ENCODE data around the gene RBM7. TPM values are rescaled to one million over a fixed set of nuclear protein-coding genes. Genes with fewer than 3 reads are reported as not detected.

The RBM7 gene
- total and polyA plus RNA-seq, 2 of the 13 experiments (the other 11 are each of a cell fraction or from before 2014, with no cell fraction given) = 30.5 to 32.3 TPM

DNA sequence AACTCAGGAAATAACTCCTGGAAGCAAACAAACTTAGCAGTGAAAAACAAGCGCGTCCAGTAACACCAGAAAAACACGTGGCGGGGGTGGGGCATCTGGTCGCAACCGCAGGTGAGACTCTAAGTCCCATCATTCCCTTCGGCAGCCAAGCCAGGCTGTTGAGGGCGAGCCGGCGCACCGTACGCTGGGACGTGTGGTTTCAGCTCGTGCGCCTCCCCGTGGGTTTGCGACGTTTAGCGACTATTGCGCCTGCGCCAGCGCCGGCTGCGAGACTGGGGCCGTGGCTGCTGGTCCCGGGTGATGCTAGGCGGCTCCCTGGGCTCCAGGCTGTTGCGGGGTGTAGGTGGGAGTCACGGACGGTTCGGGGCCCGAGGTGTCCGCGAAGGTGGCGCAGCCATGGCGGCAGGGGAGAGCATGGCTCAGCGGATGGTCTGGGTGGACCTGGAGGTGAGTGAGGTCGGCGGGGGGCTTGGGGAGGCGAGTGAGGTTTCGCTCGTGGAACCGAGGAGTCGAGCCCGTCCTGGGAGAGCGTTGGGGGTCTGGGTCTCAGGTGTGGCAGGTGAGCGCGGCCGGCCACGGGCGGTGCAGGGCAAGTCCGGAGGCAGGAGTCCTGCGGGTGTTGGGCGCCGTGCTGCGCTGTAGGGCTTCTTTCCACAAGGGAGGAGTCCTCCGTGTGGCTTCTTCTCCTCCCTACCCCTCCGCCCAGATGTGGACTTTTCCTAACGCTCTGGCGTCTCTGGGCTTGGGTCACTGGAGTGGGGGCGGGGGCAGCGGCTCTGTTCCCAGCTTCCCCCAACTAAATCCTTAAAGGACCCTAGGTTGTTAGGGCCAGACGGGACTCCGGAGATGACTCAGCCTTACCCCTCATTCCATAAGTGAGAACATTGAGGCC lies 39.0 kb downstream of the RBM7 start, which contains the start of gene REXO2 (continued):
- TF ChIP-seq, protein P1, sequence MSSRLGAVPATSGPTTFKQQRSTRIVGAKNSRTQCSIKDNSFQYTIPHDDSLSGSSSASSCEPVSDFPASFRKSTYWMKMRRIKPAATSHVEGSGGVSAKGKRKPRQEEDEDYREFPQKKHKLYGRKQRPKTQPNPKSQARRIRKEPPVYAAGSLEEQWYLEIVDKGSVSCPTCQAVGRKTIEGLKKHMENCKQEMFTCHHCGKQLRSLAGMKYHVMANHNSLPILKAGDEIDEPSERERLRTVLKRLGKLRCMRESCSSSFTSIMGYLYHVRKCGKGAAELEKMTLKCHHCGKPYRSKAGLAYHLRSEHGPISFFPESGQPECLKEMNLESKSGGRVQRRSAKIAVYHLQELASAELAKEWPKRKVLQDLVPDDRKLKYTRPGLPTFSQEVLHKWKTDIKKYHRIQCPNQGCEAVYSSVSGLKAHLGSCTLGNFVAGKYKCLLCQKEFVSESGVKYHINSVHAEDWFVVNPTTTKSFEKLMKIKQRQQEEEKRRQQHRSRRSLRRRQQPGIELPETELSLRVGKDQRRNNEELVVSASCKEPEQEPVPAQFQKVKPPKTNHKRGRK (CRISPR knock-in tag; IDR thresholded peaks at IDR 0.05) = no peak
- TF ChIP-seq EED (CRISPR knock-in tag; IDR thresholded peaks at IDR 0.05) = peak; percentile 81
- TF ChIP-seq SMYD3 (CRISPR knock-in tag; IDR thresholded peaks at IDR 0.05) = no peak
- peak; percentile 37; the same call in 1 of the 2 replicates for TF ChIP-seq GFI1 (CRISPR knock-in tag; IDR thresholded peaks at IDR 0.05; ENCODE audit: borderline replicate concordance)
- TF ChIP-seq ZNF792 (CRISPR knock-in tag; IDR thresholded peaks at IDR 0.05) = no peak; the same call in 1 of the 2 replicates
- TF ChIP-seq TP53 (CRISPR knock-in tag; conservative IDR thresholded peaks at IDR 0.05) = no peak
- TF ChIP-seq EP300 (IDR thresholded peaks at IDR 0.05; ENCODE audit: low read depth in 2 of 2, low read length in 2 of 2) = no peak; a peak in 1 of 4 replicates
- no peak for TF ChIP-seq EP300 (CRISPR knock-in tag; IDR thresholded peaks at IDR 0.05; ENCODE audit: borderline replicate concordance)
- TF ChIP-seq SIN3A (IDR thresholded peaks at IDR 0.05; ENCODE audit: borderline replicate concordance, low read depth, low read length) = peak; percentile 33; the same call in 1 of the 2 replicates
- peak; percentile 77; the same call in 1 of the 2 replicates for TF ChIP-seq DMAP1 (CRISPR knock-in tag; IDR thresholded peaks at IDR 0.05)
- peak; percentile 19 for TF ChIP-seq XRCC5 (optimal IDR thresholded peaks at IDR 0.05; ENCODE audit: low read length)
- no peak for TF ChIP-seq CREB3 (CRISPR knock-in tag; IDR thresholded peaks at IDR 0.05)
- TF ChIP-seq FUBP1 (CRISPR knock-in tag; IDR thresholded peaks at IDR 0.05; ENCODE audit: borderline replicate concordance) = no peak
- TF ChIP-seq KLF16 (CRISPR knock-in tag; IDR thresholded peaks at IDR 0.05) = peak in 1 of 2 experiments; percentile 45; a peak in 1 of 4 replicates
- 0 out of 2 replicates have a peak, but pooled peaks have one; percentile 41 for TF ChIP-seq FOXP4 (CRISPR knock-in tag; IDR thresholded peaks at IDR 0.05)
- peak; percentile 81; the same call in 1 of the 2 replicates for TF ChIP-seq MXD1 (CRISPR knock-in tag; IDR thresholded peaks at IDR 0.05)
- TF ChIP-seq, protein P2, sequence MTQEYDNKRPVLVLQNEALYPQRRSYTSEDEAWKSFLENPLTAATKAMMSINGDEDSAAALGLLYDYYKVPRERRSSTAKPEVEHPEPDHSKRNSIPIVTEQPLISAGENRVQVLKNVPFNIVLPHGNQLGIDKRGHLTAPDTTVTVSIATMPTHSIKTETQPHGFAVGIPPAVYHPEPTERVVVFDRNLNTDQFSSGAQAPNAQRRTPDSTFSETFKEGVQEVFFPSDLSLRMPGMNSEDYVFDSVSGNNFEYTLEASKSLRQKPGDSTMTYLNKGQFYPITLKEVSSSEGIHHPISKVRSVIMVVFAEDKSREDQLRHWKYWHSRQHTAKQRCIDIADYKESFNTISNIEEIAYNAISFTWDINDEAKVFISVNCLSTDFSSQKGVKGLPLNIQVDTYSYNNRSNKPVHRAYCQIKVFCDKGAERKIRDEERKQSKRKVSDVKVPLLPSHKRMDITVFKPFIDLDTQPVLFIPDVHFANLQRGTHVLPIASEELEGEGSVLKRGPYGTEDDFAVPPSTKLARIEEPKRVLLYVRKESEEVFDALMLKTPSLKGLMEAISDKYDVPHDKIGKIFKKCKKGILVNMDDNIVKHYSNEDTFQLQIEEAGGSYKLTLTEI (CRISPR knock-in tag; conservative IDR thresholded peaks at IDR 0.05) = no peak
